PC-9 (cell line): ENCODE data around the gene FAM219A.

Source experiments
- CTCF ChIP-seq: fragments of 200-600 bp; sonication (generic); conservative IDR thresholded peaks from 2 replicates; pipeline ENCODE4 v1.6.1; 2017; ENCODE audit warnings: mixed run types, antibody characterized with exemption, mild to moderate bottlenecking, moderate library complexity
- EZH2 ChIP-seq: fragments of 200-600 bp; sonication (generic); IDR thresholded peaks from 2 replicates; pipeline ENCODE4 v1.8.0; 2017; ENCODE audit warnings: antibody characterized with exemption, low read depth

GRCh38 chr9:34485822-34486221 is 27.5 kb upstream of the FAM219A start:
- TF ChIP-seq CTCF (no peak), EZH2 (no peak)
